Endodermal cell (in vitro differentiated cells): Measurements from ENCODE around the gene METTL8. TPM values are rescaled to one million over a fixed set of nuclear protein-coding genes. Genes with fewer than 3 reads are reported as not detected.
A peak's percentile ranks its signal among the peaks of the same experiment; 100 is the strongest.

Experiments used
- DNase-seq: peaks from one replicate; pipeline ENCODE4 v3.0.0-alpha.2; 2017
- H3K27ac ChIP-seq: 2 replicates; pipeline ENCODE4 v1.5.1; 2013; ENCODE audit warnings: mild to moderate bottlenecking, low read depth, low read length, moderate library complexity
- H3K27me3 ChIP-seq: 2 replicates; pipeline ENCODE4 v1.6.1; 2013; ENCODE audit warnings: mild to moderate bottlenecking, low read length, moderate library complexity; ENCODE audit not compliant: insufficient read depth, control insufficient read depth, poor library complexity, severe bottlenecking
- H3K36me3 ChIP-seq: 2 replicates; pipeline ENCODE4 v1.7.0; 2013; ENCODE audit warnings: mild to moderate bottlenecking, low read length, moderate library complexity; ENCODE audit not compliant: control insufficient read depth, insufficient read depth
- H3K4me1 ChIP-seq: one replicate; pipeline ENCODE4 v1.7.0; 2013; ENCODE audit warnings: low read length; ENCODE audit not compliant: control insufficient read depth, insufficient read depth
- H3K4me3 ChIP-seq: 2 replicates; pipeline ENCODE4 v1.5.1; 2013; ENCODE audit warnings: mild to moderate bottlenecking, low read length, moderate library complexity
- H3K9ac ChIP-seq: 2 replicates; pipeline ENCODE4 v1.6.1; 2013; ENCODE audit warnings: mild to moderate bottlenecking, low read length, moderate library complexity; ENCODE audit not compliant: poor library complexity, severe bottlenecking; ENCODE audit errors: extremely low read depth
- H3K9me3 ChIP-seq: 2 replicates; pipeline ENCODE4 v1.6.1; 2013; ENCODE audit warnings: mild to moderate bottlenecking, low read length, moderate library complexity; ENCODE audit not compliant: control insufficient read depth
- H3K27ac Mint-ChIP-seq: 2 replicates; pipeline ENCODE4 v1.8.0; 2020; ENCODE audit warnings: mixed read lengths
- H3K27me3 Mint-ChIP-seq: 2 replicates; pipeline ENCODE4 v1.8.0; 2021; ENCODE audit warnings: mild to moderate bottlenecking, mixed read lengths; ENCODE audit not compliant: insufficient read depth
- H3K36me3 Mint-ChIP-seq: 2 replicates; pipeline ENCODE4 v1.8.0; 2020; ENCODE audit warnings: low read depth, mixed read lengths
- H3K4me1 Mint-ChIP-seq: 2 replicates; pipeline ENCODE4 v1.8.0; 2020; ENCODE audit warnings: mixed read lengths
- H3K4me3 Mint-ChIP-seq: 2 replicates; pipeline ENCODE4 v1.8.0; 2020; ENCODE audit warnings: mild to moderate bottlenecking, moderate library complexity, mixed read lengths
- H3K9me3 Mint-ChIP-seq: 2 replicates; pipeline ENCODE4 v1.8.0; 2020; ENCODE audit warnings: mild to moderate bottlenecking, mixed read lengths
- CTCF ChIP-seq: fragments of 200-600 bp; sonication (generic); conservative IDR thresholded peaks from 2 replicates; pipeline ENCODE4 v1.5.0; 2021; ENCODE audit warnings: antibody characterized with exemption, mild to moderate bottlenecking
- WGBS, 2 experiments: methylation state at CpG; one replicate each; pipeline versions ENCODE4 v1.1.5 to v1.1.7; 2013; ENCODE audit warnings: missing lambda C conversion rate in 2 of 2, mixed read lengths in 1 of 2; ENCODE audit not compliant: insufficient coverage in 1 of 2, insufficient read length in 1 of 2; 5-methylcytosine and 5-hydroxymethylcytosine counted together
- total RNA-seq, 2 donors: library from RNA; stranded (reverse); fragmentation: NEBNext Ultra II Directional in 1 of 2; extraction: Animal tissue kit (Norgen Biotek cat#: 25700) in 1 of 2; gene quantifications; 2 replicates in 1 of 2; 3 replicates in 1 of 2; pipeline ENCODE4 v1.2.1, GENCODE V29; 2021

The METTL8 gene
- total RNA-seq, 2 donors from 2014 or later = 20.3 to 33.6 TPM

- no peak for DNase-seq
- peaks cover 23% of the 10 kb centered on the region for H3K4me1 Mint-ChIP-seq
- Histone ChIP-seq H3K9ac (no peak overlapping the region), H3K27ac (no peak overlapping the region), H3K9me3 (no peaks in the 10 kb centered on the region), H3K27me3 (no peaks in the 10 kb centered on the region), H3K4me3 (no peak overlapping the region), H3K36me3 (no peaks in the 10 kb centered on the region), H3K4me1 (peaks cover 6% of the 10 kb centered on the region)
- H3K9me3 Mint-ChIP-seq = peaks cover 12% of the 10 kb centered on the region
- peak overlapping the region; percentile 30 for H3K27ac Mint-ChIP-seq
- TF ChIP-seq CTCF = no peak
- no peaks in the 10 kb centered on the region for H3K27me3 Mint-ChIP-seq
- H3K4me3 Mint-ChIP-seq = no peak overlapping the region
- 87 to 91% methylated on average over 8 to 10 of the region's 10 CpGs for WGBS, 2 experiments
- H3K36me3 Mint-ChIP-seq = peaks cover 10% of the 10 kb centered on the region
These were observed 86.8 kb downstream of the METTL8 start for GRCh38 chr2:171346723-171347557.

DNA sequence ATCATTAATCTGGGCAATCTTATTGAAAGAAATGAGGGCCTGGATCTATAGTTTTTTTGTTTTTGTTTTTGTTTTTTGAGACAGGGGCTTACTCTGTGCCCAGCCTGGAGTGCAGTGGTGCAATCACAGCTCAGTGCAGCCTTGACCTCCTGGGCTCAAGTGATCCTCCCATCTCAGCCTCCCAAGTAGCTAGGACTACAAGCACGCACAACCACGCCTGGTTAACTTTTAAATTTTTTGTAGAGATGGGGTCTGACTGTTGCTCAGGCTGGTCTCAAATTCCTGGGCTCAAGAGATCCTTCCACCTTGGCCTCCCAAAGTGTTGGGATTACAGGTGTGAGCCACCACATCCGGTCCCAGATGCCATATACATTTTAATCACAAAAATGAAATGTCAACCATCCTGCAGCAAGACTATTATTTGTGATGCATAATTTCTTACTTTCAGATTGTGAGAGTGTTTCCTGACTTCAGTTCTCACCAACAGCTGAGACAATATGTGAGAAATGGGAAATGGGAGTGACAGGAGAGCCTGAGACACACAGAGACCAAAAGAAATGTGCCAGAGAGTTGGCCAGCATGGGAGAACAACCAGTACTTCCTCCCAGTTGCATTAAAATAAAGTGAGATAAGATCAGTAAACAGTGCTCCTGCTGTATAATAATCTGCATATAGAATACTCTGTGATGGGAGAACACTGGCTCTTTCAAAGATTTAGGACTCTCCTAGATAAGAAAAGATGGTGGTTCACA lies 87.6 kb downstream of the METTL8 start:
- Histone ChIP-seq H3K9ac (no peak overlapping the region), H3K9me3 (no peaks in the 10 kb centered on the region), H3K4me3 (no peak overlapping the region), H3K4me1 (peaks cover 6% of the 10 kb centered on the region), H3K27ac (no peak overlapping the region), H3K36me3 (no peaks in the 10 kb centered on the region), H3K27me3 (no peaks in the 10 kb centered on the region)
- Mint-ChIP-seq H3K9me3 (peaks cover 4% of the 10 kb centered on the region), H3K4me3 (no peak overlapping the region), H3K36me3 (peaks cover 6% of the 10 kb centered on the region), H3K4me1 (peaks cover 23% of the 10 kb centered on the region), H3K27me3 (no peaks in the 10 kb centered on the region), H3K27ac (peak overlapping the region; percentile 30)
- DNase-seq = no peak
- 80 to 100% methylated on average over 2 to 3 of the region's 3 CpGs for WGBS, 2 experiments
- TF ChIP-seq CTCF = no peak

DNA sequence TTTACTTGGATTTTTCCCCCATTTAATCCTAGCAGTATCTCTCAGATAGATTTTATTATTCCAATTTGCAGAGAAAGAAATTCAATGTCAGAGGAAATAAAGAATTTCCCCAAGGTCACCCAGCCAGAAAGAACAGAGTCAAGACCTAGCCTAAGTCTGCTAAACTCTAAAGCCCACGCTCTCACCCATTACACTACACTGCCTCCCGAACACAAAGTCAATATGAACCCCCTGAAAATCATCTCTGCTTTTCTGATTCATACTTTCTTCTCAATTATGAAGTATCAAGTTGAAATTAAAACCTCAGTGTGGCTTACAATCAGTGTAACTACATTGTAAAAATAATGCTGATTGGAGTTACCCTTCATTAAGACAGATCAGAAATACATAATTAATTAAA lies 89.6 kb downstream of the METTL8 start:
- Mint-ChIP-seq H3K4me1 (peaks cover 23% of the 10 kb centered on the region), H3K4me3 (no peak overlapping the region), H3K36me3 (peaks cover 6% of the 10 kb centered on the region), H3K27me3 (no peaks in the 10 kb centered on the region), H3K27ac (no peak overlapping the region), H3K9me3 (no peaks in the 10 kb centered on the region)
- peaks cover 6% of the 10 kb centered on the region for H3K4me1 ChIP-seq
- no peaks in the 10 kb centered on the region for H3K36me3 ChIP-seq
- H3K27me3 ChIP-seq = no peaks in the 10 kb centered on the region
- DNase-seq = no peak
- no peak for TF ChIP-seq CTCF
- no peaks in the 10 kb centered on the region for H3K9me3 ChIP-seq
- H3K27ac ChIP-seq = no peak overlapping the region
- H3K9ac ChIP-seq = no peak overlapping the region
- 90% methylated on average over 2 of the region's 2 CpGs; no CpG with 5 or more reads in 1 of the 2 experiments for WGBS, 2 experiments
- H3K4me3 ChIP-seq = no peak overlapping the region
